HFF-Myc (cell line): ENCODE results near the gene COP1.

Experiments
- DNase-seq: peaks from one replicate; pipeline ENCODE4 v3.0.0-alpha.2; 2011; ENCODE audit warnings: low read depth; ENCODE audit errors: extremely low read depth
- H3K4me3 ChIP-seq: replicated peaks from 2 replicates; pipeline ENCODE4 v1.5.1; 2011; ENCODE audit warnings: low read depth, mild to moderate bottlenecking, control low read depth, low read length
- TF ChIP-seq, protein P1 (sequence below): IDR thresholded peaks from 2 replicates; pipeline ENCODE4 v1.5.1; 2012; ENCODE audit warnings: mild to moderate bottlenecking, low read depth, low read length, control low read depth; ENCODE audit errors: missing control alignments

COP1 gene

DNA sequence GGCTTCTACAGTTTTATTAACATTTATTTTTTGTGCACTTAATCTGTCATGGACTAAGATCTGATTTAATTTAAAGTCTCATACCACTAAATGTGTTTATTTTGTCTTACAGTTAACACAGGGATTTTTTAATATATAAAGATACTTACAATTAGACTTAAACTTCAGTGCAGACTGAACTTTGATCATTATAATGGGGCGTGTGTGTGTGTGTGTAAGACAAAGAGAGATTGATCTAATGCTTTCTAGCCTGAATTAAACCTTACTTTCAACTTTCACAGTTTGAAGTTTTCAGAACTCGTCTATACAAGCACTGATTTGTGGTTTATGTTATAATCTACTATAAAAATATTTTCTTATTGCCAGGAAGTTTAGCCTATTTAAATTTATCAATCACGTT is 150.8 kb downstream of the COP1 start:
- no peak overlapping the region for H3K4me3 ChIP-seq
- no peak for DNase-seq
- TF ChIP-seq, protein P1, sequence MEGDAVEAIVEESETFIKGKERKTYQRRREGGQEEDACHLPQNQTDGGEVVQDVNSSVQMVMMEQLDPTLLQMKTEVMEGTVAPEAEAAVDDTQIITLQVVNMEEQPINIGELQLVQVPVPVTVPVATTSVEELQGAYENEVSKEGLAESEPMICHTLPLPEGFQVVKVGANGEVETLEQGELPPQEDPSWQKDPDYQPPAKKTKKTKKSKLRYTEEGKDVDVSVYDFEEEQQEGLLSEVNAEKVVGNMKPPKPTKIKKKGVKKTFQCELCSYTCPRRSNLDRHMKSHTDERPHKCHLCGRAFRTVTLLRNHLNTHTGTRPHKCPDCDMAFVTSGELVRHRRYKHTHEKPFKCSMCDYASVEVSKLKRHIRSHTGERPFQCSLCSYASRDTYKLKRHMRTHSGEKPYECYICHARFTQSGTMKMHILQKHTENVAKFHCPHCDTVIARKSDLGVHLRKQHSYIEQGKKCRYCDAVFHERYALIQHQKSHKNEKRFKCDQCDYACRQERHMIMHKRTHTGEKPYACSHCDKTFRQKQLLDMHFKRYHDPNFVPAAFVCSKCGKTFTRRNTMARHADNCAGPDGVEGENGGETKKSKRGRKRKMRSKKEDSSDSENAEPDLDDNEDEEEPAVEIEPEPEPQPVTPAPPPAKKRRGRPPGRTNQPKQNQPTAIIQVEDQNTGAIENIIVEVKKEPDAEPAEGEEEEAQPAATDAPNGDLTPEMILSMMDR = no peak

DNA sequence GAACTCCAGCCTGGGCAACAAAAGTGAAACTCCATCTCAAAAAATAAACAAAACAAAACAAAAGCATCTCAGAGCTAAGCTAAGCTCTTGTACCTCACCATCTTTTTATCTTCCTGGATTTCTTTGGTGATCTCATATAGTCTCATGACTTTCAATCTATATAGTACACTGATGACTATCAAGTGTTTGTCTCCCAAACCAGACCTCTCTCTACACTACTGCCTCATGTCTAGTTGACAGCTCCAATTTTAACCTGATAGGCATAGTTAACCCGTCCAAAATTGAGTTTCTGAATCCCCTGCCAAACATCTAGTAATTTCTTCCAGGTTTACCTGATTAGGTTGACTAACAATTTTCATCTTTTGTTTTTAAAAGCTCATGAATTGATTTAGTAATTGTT is 151.7 kb downstream of the COP1 start:
- no peak for DNase-seq
- TF ChIP-seq, protein P1 = no peak
- no peak overlapping the region for H3K4me3 ChIP-seq

DNA sequence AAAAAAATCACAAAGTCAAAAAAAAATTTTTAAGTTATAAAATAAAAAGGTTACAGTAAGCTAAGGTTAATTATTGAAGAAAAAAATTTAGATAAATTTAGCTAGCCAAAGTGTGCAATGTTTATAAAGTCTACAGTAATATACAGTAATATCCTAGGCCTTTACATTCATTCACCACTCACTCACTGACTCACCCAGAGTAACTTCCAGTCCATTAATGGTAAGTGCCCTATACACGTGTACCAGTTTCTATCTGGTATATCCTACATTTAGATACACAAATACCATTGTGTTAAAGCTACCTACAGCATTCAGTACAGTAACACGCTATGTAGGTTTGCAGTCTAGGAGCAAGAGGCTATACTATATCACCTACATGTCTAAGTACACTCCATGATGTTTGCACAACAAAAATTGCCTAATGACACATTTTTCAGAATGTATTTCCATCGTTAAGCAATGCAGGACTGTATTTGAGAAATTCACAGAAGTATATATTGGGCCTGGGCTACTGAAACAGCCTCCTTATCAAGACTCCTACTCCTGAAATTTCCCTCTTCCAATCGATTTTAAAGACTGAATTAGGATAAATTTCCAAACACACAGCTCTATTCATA is 155.1 kb downstream of the COP1 start:
- TF ChIP-seq, protein P1 = no peak
- DNase-seq = no peak
- no peak overlapping the region for H3K4me3 ChIP-seq

GRCh38 chr1:176051402-176051801 is 155.7 kb downstream of the COP1 start:
- no peak for DNase-seq
- TF ChIP-seq, protein P1 = no peak

GRCh38 chr1:176049582-176049981 is 157.5 kb downstream of the COP1 start:
- TF ChIP-seq, protein P1 = no peak
- H3K4me3 ChIP-seq = no peak overlapping the region
- DNase-seq = no peak

More at GRCh38 chr1:176051402-176051801, 155.7 kb downstream of the COP1 start:
- H3K4me3 ChIP-seq = no peak overlapping the region

DNA sequence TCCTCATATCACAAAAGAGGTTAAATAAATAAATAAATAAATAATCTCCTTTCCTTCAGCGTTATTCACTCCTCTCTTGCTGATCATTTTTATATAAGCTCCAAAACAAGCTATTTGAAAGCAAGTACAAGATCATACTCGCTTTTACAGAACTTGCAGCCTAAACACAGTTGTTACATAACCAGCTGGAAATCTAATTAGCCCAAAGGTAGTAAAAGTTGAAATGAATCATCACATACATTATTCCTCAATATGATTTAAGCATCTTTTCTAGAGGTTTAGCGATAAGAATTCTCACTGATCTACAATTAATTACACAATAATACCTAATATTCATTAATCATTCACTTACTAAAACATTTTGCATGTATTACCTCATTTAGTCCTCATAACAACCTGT is 160.2 kb downstream of the COP1 start:
- H3K4me3 ChIP-seq = no peak overlapping the region
- TF ChIP-seq, protein P1 = no peak
- no peak for DNase-seq

- no peak for DNase-seq
- no peak overlapping the region for H3K4me3 ChIP-seq
- TF ChIP-seq, protein P1 = no peak
Measured at GRCh38 chr1:176043537-176043936, 163.5 kb downstream of the COP1 start.
